ENCODE measurements around the gene HMG20A.
"Not testable (repeated sequence)": the region's sequence is repeated elsewhere in the genome, so short reads cannot be mapped to it uniquely, and the experiment has no call there.

The HMG20A gene

DNA sequence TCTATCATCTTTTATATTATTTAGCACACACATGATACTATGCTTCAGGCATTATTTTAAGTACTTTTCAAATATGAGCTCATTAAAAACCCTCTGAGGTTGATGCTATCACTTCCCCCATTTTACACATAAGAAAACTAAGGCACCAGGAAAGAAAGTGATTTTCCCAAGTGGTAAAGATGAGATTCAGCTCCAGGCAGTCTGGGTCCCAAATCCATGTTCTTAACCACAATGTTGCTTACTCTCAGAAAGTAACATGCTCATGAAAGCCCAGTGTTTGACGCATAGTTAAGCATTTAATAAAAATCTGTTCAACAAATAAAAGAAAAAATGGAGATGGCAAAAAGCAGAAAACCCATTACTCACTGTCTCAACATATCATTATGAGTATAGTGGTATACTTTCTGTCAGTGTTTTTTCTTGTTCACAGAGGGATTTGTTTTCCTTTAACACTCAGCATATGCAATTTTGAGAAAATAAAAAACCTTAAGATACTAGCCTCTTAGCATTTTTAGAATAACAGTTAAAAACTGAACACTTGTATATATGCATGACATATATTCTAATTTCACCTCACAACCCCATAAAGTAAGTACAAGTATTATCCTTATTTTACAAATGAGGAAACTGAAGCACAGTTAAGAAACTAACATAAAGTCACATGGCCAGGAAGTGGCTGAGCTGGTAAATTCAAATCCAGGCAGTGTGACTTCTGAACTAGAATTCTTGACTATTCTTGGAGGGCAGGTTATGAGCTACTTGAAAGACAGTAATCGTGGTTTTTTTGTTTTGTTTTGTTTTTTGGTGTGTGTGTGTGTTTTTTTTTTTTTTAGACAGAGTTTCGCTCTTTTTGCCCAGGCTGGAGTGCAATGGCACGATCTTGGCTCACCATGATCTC, 11.2 kb upstream of the HMG20A start:
- DNase-seq, result no peak

DNA sequence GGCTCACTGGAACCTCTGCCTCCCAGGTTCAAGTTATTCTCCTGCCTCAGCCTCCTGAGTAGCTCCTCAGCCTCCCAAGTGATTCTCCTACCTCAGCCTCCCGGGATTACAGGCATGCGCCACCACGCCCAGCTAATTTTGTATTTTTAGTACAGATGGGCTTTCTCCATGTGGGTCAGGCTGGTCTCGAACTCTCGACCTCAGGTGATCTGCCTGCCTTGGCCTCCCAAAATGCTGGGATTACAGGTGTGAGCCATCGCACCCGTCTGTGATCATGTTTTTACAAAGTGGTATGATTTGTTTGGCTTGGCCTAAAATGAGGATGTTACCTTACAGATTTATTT, 10.6 kb upstream of the HMG20A start:
- DNase-seq, result not testable (repeated sequence)

DNA sequence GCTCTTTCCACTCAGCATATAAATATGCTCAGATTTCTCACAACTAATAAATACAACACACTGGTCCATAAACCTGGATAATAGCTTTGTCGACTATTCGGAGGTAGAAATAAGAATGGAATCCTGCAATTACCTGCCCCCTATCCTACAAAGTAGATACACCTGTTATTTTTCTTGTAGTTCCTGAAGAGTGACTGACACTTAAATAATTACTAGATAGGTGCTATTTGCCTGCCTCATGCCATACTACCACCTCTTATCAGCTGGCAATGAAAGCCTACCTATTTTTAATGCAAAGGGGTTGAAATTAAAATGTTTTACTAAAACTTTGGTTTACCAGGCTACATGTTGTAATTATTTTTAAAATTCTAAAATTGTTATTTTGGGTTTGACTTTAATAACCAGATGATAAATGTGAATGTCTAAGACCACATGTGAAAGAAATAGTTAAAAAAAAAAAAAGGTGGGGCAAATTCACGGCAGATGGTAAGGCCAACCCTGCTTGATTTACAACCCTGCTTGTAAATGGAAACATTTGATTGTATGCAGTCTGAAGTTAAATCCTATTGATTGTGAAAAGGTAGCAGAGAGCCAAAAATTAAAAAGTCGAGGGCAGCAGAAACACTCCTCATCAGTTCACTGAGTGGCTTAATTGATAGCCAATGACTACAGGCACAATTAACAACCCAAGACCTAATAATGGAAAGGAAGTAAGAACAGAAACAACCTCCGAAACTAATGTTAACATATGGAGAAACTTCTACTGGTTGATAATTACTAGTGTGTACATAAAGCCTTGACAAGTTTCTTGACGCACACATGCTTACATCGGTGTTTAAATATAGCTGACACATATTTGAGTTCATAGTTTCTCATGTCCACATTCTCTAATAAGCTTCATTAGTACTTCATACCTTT, 9.7 kb upstream of the HMG20A start:
- DNase-seq, result peak; percentile 52

DNA sequence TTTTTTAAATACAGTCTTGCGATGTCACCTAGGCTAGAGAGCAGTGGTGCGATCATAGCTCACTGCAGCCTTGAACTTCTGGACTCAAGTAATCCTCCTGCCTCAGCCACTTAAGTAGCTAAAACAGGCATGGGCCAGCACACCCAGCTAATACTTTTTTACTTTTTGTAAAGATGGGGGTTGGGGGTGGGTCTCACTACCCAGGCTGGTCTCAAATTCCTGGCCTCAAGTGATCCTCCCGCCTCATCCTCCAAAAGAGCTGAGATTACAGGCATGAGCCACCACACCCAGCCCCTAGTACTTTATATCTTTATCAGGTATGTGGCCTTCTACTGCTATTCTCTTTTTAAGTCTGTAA, 9.1 kb upstream of the HMG20A start:
- no peak for DNase-seq

DNA sequence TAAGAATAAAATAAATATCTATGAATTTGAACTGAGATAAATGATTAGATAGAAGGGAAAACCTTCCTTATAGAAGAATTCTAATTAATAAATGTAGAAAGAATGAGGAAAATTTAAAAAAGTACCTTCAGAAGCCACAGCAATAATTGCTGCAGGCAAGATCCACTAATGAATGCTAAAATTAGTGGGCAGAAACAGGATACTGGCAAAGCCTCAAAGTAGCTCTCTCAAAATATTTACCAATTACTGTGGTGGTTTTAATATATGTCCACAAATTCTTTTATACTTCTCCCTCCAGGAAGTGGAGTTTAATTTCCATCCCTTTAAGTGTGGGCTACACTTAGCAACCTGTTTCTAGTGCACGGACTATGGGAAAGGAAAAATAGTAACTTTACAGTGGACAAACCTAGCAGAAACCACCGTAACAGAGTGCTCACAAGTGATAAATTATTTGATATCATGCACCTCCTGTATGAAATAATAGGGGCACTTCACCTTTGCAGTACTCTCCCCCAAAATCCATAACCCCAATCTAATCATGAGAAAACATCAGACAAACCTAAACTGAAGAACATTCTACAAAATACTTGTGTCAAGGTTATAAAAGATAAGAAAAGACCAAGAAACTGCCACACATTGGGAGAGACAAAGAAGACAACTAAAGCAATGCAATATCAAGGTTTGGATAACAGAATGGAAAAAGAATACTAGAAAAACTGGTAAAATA, 7.6 kb upstream of the HMG20A start:
- DNase-seq, result no peak

DNA sequence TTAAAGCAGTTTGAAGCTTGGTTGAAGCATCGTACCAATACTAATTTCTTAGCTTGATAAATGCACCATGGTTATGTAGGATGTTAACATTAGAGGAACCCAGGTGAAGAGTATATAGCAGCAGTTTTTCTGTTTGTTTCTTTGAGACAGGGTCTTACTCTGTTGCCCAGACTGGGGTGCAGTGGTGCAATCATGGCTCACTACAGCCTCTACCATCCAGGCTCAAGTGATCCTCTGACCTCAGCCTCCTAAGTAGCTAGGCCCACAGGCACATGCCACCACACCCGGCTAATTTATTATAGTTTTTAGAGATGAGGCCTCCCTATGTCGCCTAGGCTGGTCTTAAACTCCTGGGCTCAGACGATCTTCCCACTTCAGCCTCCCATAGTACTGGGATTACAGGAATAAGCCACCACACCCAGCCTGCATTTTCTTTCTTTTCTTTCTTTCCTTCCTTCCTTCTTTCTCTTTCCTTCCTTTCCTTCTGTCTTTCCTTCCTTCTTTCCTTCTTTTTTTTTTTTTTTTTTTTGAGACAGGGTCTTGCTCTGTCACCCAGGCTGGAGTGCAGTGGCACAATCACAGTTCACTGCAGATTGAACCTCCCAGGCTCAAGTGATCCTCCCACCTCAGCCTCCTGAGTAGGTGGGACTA, 6.9 kb upstream of the HMG20A start:
- DNase-seq, result no peak

DNA sequence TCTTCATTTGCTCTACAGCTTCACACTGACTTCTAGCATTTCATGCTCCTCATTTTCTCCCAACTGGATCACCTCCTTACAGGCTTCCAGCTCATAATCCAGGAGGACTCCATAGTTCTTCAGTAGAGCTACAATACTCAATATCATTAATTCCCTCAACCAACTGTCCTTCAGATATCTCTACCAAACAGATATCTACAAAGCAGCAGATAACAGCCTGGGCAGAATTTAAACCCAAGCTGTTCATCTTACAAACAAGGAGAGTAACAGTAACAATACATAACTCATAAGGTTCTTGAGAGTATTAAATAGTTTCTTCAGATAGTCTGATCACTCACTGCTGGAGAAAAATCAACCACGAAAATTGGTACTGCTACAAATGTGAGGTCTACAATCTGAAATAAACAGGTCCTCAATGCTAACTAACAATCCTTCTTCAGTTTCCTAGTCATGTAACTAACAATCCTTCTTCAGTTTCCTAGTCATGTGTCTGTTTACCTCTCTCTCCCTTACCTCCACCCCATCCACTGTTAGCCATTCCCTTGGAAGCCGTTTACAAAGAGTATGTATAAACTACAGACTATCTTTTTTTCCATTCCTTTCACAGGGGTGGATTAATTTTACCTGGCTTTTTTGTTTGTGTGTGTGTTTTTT, 5.8 kb upstream of the HMG20A start:
- no peak for DNase-seq

DNA sequence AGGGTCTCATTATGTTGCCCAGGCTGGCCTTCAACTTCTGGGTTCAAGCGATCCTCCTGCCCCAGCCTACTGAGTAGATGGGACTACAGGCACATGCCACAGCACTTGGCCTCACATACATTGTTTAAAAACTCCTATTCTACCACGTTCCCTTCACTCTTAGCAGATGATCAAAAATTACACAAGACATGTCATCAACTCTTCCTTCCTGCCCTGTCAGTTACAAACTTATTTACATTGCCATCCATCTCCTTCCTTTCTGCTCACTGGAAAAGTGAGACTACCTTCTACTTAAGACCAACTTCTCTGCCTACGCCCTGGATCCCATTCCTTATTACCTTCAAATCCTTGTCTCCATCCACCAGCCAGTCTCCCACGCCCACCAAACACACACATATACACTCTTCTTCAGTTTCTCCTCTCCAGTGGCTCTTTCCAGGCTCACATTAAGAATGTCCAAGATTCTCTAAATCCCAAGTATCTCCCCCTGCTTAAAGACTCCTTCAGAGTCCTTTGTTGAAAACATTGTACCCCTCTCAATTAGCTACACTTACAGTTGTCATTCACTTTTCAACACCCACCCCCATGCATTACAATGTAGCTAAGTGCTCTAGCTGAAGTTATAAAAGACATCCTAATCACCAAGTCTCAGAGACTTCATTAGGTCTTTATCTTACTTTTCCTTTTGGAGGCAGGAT, 5.1 kb upstream of the HMG20A start:
- no peak for DNase-seq

DNA sequence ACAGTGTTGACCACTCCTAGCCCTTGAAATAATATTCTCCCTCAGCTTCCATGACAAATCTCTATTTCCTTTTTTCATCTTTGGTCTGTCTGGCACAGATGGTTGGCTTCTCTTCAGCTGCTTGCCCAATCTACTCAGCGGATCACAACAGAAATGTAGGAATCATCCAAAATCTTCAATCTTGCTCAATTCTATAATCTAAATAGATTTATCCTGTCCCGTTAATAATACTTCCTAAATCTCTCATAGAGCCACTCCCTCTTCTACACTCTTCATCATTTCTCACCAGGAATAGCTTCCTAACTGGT, 4.6 kb upstream of the HMG20A start:
- DNase-seq, result no peak

DNA sequence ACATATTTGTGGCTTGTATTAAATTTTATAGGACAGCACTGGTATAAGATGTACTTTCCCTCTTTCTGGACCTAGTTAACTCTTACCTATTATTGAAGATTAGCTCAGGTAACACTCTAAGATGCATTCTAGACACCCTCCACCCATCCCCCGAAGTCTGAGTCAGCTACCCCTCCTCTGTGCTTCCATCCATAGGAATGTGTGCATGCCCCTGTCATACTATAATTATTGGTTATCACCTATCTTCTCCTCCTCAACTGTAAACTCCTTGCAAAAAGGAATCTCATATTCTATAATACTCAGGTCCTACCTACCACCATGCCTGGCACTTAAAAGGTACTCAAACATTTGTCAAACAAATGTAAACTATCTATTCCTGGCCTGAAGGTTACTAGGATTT, 3.7 kb upstream of the HMG20A start:
- peak; percentile 13 for DNase-seq

DNA sequence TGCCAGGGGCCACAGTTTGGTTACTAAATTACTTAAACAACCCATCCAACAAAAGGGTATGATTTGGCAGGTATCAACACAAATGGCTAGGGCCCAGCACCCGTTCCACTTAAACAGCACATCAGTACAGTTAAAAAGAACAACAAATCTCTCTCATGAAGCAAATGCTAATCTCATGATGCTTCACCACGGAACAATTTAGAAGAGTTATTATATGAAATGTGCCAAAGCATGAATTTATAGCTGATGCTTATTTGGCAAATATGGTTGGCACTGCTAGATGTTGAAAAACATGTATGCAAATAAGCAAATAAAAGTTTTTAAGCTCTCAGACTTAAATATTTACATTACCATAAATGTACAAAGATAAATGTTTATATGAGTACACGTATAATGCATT, 3.1 kb upstream of the HMG20A start:
- DNase-seq, result no peak

DNA sequence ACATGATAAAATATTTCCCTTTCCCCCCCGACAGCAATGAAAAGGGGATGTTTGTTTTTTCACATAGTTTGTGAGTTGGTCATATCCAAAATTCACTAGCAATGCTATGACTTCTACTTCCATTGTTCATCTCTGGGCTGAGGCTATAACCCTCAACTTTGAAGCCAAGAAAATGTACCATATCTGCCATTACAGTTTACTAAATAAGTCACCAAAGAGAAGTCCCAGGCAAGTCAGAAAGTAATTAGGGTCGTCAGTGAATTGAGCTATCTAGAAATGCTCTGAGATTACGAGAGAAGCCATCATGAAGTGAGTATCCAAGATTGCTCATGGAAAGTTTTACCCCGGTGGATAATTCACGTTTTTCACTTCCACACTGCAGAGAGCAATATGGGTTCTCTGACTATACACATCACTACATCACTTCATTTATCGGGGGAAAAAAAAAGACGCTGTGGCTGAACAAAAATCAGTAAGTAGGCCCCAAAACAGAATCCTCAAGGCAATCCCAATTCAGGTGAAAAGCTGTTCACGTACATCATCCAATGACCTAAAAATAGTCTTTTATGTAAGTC, 2.2 kb upstream of the HMG20A start:
- DNase-seq, result no peak

DNA sequence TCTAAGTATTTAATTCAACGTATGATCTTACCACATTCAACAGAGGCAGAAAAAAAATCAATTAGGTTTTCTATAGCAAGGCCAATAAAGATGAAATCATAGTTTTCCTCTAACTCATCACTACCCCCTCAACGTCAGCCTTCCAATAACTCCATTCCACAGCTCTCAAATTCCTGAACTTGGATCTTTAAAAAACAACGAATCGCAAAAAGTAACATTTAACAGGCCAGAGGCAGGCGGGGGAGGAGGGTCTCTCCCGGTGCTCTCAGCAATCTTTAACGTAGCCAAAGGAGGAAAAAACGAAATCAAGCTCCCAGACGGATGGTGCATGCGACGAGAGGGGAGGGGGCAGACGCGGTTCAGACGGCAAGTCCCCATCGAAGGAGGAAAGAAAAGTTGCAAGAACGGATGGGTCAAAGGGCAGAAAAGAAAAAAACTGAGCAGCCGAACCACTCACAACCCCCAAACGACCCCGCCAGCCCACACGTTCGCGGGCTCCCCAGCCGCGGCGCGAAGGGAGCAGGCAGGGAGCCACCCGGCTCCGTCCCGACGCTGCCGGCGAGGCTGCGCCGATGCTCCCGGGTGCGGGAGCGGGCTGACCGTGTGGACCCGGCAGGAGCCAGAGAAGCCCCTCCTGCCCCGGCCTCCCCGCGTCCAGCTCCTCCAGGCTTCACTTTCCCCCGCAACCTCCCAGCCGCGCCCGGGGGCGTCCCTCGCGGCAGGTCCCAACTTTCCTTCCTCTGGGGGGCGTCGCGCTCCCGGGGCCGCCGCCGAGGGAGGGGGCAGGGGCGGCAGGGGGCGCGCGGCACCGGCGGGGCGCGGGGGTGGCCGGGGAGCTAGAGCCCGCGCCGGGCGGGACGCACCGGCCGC, 1.5 kb upstream of the HMG20A start:
- peak; percentile 64 for DNase-seq

DNA sequence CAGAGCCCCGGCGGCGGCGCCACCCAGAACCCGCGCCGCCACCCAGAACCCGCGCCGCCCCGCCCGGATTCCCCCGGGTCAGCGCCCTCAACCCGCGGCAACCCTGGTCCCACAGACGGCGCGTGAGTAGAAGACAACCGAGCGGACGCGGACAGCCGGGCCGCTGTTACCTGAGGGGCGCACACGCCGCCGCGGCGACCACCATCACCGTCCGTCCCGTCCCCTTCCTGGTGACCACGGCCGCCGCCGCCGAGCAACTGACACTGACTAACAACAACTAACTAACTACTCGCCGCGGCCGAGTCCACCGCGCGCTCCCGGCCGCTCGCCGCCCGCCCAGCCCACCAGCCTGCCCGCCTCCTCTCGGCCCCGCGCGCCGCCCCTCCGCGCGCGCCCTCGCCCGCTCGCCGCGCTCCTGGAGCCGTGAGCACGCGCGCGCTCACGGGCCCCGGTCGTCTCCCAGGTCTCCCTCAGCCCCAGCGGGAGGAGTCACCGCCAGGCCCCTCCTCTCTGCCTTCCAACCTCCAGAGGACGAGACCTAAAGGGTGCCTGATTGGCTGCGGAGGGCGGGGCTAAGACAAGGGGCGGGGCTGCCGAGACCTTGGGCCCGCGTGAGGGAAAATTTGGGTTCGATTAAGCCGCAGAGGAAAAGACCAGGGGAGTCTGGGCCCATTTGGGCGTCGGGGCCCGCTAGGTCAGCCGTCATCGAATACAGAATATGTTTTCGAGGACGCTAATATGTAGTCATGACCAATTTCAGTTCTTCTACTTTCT, 665 bp upstream of the HMG20A start, which contains the start of gene PEAK1:
Gene PEAK1 (minus strand): TSS at position 269 of the 774 bp plus-strand sequence. CDS start 238,178 bp downstream, outside the sequence.
- peak; percentile 99 for DNase-seq

DNA sequence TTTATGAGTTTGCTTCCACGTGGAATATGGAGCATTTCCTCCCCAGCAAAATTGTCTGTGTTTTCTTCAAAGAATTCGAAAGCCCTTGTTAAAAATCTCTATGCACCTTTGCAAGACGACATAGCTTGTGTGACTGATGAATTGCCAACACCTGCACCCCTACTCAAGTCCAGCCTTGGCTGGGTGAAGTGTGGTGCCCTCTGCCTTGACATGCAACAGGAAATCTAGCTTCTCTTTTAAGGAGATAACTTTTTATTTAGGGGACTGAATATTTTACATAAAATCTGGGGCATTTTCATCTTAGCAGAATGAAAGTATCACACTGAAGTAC, 647 bp downstream of the HMG20A start:
- DNase-seq, result peak; percentile 54

DNA sequence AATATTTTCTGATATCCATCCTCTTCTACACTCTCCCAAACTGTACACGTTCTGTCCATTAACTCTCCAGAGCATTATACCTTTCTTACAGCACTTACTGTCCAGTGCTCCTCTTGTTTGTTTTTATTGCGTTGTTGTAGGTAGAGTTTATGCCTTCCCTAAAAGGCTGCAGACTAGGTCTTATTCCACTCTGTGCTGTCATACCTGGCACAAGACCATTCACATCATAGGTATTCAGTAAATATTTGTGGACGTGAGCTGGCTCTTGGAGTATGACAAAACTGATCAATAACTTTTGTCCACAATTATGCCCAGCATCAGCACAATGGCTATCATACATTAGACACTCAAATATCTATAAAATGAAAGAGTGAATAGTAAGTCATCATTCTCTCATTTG, 4.4 kb downstream of the HMG20A start:
- no peak for DNase-seq

DNA sequence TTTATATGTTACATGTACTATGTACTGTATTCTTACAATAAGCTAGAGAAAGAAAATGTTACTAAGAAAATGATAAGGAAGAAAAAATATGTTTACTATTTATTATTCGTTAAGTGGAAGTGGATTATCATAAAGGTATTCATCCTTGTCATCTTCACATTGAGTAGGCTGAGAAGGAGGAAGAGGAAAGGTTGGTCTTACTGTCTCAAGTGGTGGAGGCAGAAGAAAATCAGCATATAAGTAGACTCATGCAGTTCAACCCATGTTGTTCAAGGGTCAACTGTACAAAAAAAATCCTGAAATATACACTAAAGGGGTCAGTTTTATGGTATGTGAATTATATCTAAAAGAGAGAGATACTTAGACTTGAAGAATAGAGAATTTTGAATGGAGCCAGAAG, 5.7 kb downstream of the HMG20A start:
- no peak for DNase-seq

DNA sequence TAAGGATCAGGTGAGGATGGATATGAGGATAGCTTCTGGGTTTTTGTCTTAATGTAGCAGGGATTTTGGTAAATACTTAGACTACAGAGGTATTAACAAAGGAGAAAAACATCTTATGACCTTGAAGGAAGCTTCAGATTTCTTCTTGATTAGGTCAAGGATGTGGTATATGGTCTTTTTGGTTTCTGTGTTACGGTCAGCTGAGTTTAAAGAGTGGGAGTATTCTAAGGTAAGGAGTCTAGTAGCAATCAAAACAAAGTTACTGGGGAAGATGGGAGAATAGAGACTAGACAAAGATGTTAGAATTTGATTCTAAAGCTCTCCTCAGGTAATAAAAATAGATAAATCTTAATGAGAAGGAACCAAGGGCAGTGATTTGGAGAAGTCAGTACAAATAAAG, 6.2 kb downstream of the HMG20A start:
- no peak for DNase-seq

DNA sequence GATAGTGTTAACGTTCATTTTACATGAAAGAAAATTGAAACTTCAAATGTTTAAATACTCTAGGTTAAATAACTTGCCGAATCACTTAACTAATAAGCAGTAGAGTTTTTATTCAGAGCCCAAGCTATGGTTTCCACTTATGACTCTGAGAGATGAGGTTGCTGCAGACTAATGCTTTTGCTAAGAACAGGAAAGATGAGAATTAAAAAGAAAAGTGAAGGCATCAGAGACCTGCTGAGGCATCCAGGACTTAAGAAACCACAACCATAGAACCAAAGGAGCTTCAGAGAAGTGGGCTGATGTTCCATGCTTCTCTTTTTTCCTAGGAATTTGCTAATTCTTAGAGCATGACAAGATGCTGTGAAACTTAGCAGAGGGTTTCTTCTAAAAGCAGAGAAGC, 9.5 kb downstream of the HMG20A start:
- DNase-seq, result no peak

DNA sequence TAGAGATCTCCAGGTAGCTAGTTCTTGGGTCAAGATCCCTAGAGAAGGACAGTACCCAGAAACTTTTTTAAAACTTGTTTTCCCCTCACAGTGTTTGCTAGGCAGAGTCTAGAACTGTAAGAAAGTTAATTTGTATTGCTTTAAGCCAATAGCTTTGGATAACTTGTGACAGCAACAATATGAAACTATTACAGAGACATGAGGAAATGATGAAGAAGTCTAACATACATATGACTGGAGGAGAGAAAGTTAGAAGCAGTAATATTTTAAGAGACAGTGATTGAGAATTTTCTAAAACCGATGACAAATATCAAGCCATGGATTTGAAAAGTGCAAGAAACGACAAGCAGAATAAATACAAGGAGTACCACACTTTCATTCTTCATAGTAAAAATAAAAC, 10.0 kb downstream of the HMG20A start:
- no peak for DNase-seq

All from NCI-H82 (cell line).